A673 (cell line): ENCODE results near the gene LRRC27.

Source experiments
- EZH2 ChIP-seq: fragments of 200-600 bp; sonication (generic); IDR thresholded peaks from 2 replicates; pipeline ENCODE4 v1.6.1; 2017; ENCODE audit warnings: borderline replicate concordance, low read depth, mild to moderate bottlenecking, mixed read lengths, antibody characterized with exemption, low read length; ENCODE audit not compliant: poor library complexity, severe bottlenecking
- TF ChIP-seq, protein P1 (sequence below): fragments of 300-800, 200-600 bp; sonication (generic); conservative IDR thresholded peaks from 2 replicates; pipeline ENCODE4 v1.5.1; 2017; ENCODE audit warnings: low read depth, mild to moderate bottlenecking, antibody characterized with exemption, low read length, moderate library complexity, mixed read lengths

DNA sequence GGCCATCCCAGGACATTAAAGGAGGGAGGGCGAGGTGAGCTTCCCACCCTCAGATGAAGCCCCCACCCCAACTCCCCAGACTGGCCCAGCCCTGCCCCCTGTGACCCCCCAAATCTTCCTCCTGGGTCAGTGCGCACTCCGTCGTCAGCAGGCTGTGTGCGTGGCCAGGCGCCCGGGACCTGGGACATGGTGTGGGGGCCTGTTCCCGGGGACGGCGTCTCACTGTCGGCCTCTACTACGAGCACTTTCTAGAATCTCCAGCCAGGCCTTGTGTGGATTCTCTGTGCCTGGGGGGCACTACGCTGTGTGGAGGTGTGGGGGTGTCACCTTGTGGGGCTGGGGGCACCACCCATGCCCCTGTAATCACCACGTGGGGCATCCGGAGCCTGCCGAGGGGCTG lies 74.8 kb downstream of the LRRC27 start:
- TF ChIP-seq, protein P1, sequence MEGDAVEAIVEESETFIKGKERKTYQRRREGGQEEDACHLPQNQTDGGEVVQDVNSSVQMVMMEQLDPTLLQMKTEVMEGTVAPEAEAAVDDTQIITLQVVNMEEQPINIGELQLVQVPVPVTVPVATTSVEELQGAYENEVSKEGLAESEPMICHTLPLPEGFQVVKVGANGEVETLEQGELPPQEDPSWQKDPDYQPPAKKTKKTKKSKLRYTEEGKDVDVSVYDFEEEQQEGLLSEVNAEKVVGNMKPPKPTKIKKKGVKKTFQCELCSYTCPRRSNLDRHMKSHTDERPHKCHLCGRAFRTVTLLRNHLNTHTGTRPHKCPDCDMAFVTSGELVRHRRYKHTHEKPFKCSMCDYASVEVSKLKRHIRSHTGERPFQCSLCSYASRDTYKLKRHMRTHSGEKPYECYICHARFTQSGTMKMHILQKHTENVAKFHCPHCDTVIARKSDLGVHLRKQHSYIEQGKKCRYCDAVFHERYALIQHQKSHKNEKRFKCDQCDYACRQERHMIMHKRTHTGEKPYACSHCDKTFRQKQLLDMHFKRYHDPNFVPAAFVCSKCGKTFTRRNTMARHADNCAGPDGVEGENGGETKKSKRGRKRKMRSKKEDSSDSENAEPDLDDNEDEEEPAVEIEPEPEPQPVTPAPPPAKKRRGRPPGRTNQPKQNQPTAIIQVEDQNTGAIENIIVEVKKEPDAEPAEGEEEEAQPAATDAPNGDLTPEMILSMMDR, result no peak
- no peak for TF ChIP-seq EZH2
